G401.6 (cell line): Measurements from ENCODE around the gene CREBBP.

Experiments used
- FAIRE-seq: peaks from 2 replicates; lab custom pipeline; 2012; peaks lifted over from hg19 to GRCh38; lab: Jason Lieb, UNC

CREBBP gene

DNA sequence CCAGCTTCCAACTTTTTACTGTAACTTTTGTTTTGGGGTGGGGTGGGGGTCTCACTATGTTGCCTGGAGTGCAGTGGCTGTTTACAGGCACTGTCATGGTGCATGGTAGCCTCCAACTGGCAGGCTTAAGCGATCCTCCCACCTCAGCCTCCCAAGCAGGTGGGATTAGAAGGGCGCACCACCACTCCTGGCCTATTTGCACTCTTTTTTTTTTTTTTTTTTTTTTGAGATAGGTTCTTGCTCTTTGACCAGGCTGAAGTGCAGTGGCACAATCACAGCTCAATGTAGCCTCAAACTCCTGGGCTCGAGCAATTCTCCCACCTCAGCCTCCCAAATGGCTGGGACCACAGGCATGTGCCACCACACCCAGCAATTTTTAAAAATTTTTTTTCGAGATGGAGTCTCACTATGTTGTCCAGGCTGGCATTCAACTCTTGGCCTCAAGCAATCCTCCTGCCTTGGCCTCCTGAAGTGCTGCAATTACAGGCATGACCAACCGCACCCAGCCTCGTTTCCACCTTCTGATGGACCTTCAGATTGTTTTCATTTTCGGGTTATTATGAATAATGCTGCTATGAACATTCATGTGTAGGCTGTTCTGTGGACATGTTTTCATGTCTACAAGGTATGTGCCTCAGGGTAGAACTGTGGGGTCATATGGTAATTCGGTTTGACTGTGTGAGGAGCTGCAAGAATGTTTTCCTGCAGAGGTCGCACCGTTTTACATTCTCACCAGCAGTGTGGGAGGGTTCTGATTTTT lies 174.1 kb downstream of the CREBBP start:
- no peak for FAIRE-seq

DNA sequence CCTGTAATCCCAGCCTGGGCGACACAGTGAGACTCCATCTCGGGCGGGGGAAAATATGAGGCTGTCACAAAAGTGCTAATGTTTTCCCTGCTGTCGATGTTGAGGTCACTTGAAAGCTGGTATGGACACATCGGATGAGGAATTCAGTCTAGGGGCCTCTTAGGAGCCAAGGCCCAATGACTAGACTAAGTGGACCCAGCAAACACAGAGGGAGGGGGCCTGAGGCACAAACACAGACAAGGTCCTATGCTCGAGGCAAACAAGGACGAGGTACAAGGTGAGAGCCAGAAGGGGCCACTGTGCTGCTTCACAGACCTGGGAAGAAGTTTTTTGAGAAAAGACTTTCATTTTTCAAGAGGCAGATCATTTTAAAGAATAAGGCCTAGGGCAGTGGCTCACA lies 178.4 kb downstream of the CREBBP start:
- no peak for FAIRE-seq

DNA sequence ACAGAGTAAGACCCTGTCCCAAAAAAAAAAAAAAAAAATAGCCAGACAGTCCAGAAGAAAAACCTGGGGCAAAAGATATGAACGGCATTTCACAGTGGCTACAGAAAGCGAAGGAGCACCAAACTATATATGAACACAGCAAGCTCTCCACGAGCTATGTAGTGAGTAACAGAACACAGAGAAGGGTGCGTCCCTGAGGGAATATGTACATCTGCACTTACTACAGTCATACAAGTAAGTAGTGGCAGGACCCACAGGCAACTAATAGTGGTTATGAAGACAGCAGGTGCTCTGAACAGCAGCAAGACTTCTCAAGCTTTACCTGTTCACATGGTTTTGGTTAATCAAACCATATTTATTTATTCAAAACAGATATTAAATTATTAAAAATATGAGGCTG lies 179.0 kb downstream of the CREBBP start:
- no peak for FAIRE-seq

DNA sequence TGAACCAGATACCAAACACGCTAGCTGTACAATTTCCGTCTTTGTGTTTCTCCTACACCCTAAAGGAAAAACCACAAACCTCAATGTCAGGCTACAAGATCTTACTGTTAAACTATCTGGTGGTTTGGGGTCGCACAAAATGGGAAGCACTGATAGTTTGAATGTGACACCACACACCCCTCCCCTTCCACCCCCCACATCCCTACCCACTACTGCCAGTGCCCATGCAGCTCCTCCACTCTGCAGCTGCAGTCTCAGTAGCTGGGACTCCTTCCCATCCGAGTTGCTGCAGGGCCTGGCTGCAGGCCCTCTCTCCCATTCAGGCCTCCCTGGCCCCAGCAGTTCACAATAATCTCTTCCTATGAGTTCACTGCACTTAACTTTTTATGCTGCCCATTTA lies 181.6 kb downstream of the CREBBP start:
- no peak for FAIRE-seq

DNA sequence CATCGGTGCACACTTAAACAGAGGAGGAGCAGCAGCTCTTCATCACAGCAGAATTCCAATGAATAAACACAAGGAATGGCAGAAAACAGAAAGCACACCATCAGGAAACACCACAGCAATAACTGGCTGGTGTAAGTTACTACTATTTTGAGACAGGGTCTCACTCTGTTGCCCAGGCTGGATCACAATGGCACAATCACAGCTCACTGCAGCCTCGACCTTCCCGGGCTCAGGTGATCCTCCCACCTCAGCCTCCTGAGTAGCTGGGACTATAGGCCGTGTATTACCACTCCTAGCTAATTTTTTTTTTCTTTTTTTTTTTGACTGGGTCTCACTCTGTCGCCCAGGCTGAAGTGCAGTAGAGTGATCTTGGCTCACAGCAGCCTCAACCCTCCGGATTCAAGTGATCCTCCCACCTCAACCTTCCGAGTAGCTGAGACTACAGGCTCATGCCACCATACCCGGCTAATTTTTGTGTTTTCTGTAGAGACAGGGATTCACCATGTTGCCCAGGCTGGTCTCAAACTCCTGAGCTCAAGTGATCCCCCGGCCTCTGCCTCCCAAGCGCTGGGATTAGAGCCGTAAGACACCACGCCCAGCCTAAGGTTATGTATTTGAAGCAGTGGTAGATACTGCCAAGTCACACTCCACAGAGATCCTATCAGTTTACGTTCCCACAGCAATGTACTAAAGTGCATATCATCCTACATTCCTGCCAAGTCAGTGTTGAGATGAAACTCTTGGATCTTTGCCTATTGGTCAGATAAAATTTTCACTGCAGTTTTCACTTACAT lies 183.9 kb downstream of the CREBBP start:
- no peak for FAIRE-seq

DNA sequence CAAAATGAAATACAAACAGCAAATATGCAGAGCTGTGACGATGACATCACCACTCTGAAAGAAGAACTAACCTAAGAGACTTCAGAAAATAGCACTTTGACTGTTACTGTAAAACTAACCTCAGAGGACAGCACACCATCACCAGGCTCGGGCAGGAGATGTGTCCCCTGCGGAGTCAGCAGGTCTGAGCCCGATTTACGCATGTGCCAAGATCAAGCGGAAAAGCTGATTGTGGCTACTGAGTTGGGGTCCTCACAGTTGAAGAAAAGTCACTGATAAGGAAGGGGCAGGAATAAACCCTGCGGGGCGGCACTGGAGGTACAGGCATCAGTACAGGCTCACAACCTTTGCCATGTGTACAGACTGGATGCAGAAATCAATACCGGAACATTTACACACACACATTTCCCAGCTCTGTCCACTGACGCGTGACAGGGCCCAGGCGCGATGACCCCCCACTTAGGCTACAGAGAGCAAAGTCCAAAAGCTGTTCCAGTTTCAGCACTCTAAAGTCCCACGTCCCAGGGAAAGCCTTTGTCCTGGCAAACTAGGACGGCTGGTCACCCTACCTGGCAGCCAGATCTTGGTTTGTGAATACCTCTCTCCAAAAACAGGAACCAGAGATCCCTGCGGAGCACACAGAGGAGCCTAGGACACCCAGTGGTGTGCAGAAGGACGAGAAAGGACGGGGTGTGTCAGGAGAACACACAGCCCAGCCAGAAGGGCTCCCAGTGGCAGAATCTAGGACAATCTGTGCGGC lies 184.7 kb downstream of the CREBBP start:
- FAIRE-seq = no peak

DNA sequence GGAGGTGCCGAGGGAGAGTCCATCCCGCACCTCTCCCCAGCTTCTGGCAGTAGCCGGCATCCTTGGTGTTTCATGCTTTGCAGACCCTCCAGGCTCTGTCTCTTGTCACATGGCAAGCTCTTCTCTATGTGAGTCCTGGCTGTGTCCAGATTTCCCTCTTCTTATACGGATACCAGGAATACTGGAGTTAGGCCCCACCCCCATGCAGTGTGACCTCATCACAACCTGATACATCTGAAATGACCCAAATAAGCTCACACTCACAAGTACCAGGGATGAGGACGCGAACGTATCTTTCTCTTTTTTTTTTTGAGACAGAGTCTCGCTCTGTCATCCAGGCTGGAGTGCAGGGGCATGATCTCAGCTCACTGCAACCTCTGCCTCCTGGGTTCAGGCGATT lies 186.5 kb downstream of the CREBBP start:
- no peak for FAIRE-seq

DNA sequence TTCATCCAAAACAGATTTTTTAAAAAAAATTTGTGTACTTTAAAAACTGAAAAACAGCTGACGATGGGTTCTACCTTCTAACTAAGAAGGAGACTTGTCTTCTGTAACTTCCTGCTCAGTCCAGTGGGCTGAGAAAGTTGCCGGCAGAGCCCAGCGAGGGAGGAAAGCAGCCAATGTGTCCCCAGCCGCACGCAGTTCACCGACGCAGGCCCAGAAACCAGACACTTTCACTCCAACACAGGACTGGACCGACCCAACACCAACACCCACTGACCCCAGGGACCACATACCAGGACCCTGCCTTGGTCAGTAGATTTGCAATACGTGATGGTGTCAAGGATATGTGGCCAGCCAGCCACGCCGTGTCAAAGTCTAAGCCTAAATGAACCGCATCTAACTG lies 188.8 kb downstream of the CREBBP start:
- FAIRE-seq = no peak

DNA sequence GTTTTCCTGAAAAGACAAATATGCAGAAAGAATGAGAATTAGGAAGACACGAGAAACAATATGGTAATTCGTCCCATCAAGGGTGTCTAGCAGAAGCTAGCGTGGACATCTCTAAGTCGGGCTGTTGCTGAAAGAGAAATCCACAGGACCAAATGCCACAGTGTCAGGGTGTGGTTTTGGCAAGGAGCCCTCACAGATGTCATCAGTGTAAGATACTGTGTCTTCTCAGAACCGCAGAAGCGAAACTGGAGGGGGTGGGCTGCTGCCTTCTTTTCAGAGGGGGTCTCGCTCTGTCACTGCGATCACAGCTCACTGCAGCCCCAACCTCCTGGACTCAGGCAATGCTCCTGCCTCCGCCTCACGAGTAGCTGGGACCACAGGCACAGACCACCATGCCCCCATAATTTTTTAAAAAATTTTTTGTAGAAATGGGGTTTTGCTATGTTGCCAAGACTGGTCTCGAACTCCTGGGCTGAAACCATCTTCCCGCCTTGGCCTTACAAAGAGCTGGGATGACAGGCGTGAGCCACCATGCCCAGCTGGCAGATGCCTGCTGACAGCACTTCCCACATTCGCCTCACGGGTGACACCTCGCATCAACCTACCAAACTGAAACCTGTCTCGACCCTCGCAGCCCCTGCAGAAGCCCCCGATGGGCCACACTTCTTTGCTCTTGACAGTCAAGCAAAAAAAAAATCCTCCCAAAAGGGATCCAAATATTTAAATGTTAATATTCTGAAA lies 189.4 kb downstream of the CREBBP start:
- no peak for FAIRE-seq

DNA sequence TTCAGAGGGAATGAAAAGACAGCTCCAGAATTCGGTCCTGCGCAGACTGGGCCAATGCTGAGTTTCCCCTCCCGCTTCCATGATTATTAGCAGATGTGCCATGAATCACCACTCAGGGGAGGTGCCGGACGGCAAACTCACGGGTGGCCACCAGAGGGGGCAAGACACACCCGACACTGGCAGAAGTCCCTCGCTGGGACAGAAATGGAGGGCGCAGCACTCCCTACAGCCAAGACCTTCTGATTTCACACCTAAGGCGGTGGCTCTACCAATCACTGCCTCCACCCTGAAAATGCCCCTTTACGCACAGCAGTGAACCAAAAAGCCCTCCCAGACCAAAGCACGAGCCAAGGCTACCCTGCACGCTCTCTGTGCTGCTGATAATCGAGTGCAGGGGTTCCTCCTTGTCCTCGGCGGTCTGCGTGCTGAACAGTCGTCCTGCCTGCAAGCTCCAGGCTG lies 190.0 kb downstream of the CREBBP start:
- FAIRE-seq = no peak

DNA sequence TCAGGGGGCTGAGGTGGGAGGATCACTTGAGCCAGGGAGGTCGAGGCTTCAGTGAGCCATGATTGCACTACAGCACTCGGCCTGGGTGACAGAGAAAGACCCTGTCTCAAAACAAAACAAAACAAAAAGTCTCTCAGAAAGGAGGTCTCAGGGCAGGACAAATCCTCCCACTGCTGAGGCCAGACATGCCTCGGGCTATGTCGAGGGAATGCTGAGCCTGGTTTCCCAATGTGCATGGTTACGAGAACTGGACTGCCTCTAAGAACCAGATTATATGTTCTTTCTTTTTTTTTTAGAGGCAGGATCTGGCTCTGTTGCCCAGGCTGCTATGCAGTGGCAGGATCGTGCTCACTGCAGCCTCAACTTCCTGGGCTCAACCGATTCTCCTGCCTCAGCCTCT lies 190.8 kb downstream of the CREBBP start:
- no peak for FAIRE-seq

DNA sequence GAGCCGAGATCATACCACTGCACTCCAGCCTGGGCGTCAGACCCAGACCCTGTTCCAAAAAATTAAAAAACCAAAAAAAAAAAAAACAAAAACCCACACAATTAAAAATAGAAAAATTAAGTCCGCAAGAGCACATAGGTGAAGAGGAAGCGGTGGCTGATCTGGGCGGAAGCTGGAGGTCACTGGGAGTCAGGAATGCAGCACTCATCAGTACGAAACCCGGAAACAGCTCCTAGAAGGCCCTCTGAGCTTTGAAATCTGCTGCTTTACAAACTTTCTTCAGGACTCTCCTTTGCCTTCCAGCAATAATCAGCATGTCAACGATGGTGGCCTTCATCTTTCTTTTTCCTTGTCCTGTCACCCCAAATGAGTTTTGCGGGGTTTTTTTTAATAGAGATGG lies 192.7 kb downstream of the CREBBP start:
- FAIRE-seq = no peak

DNA sequence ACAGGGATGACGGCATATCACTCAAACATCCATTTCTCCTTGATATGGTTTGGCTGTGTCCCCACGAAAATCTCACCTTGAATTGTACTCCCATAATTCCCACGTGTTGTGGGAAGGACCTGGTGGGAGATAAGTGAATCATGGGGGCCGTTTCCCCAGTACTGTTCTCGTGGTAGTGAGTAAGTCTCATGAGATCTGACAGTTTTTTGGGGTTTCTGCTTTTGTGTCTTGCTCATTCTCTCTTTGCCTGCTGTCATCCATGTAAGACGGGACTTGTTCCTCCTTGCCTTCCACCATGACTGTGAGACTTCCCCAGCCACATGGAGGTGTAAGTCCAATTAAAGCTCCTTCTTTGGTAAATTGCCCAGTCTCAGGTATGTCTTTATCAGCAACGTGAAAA lies 193.5 kb downstream of the CREBBP start:
- no peak for FAIRE-seq

DNA sequence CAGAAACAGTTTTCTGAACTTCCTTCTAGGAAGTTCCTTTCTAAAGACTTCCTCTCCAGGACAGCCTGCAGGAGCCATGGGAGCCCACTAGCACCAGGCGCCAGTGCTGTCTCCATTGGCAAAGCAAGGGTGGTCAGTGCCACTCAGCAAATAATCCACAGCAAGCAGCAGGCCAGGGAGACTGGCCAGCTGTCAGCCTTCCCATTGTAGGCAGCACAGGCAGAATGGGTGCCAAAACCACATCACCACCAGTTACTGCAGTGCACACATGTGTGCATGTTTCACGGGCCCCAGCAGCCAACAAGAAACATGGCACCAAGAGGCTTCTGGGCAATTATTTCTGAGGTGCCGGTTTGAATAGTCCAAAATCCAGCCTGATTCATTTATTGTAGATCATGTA lies 199.3 kb downstream of the CREBBP start:
- FAIRE-seq = no peak

DNA sequence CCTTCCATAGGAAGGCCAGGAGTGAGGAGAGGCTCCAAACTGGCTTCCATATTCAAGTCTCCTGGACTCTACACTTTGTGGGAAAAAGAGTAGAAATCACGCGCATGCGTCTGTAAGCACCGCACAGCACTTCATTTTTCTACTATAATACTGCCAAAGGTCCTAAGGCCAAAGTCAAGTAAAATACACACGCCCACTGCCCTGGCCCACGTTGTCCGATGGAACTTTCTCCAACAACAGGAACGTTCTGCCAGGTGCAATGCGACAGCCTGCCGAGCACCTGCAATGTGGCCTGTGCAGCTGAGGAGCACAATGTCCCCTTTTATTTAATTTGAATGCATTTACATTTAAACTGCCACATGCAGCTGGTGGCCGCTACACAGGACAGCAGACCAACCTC lies 202.5 kb downstream of the CREBBP start:
- FAIRE-seq = no peak

DNA sequence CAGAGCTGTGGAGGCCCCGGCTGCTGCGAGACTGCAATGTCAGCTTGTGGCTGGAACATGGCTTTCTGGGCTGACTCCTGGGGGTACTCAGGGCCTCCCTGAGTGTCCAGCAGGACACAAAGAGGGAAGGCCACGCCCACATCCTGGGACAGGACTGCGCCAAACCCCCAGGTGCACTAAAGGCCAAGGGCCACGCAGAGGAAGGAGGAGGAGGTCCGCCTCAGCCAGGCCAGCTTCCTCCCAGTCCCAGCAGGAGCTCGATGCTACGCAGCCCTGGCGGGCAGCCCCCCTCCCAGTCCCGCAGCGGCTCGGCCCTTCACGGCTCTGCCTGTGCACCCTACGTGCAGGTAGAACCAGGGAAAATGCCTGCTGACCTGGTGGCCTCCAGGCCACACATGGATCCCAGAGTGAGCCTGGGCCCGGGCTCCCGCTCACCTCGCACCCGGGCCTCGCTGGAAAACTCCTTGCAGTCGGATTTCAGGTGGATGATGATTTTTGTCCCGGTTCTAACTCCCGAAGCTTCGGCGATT lies 204.8 kb downstream of the CREBBP start:
- FAIRE-seq = no peak
